Stimulated activated CD8-positive, alpha-beta memory T cell treated with anti-CD3 and anti-CD28 coated beads, Interleukin-2, amount 100 ng/mL, for 48 hours (primary cell): ENCODE results near the gene KDR.

ENCODE experiments used
- DNase-seq, 2 donors: peaks; one replicate each; pipeline ENCODE4 v3.0.0-alpha.2; 2020; ENCODE audit warnings: low read depth in 2 of 2

KDR gene

DNA sequence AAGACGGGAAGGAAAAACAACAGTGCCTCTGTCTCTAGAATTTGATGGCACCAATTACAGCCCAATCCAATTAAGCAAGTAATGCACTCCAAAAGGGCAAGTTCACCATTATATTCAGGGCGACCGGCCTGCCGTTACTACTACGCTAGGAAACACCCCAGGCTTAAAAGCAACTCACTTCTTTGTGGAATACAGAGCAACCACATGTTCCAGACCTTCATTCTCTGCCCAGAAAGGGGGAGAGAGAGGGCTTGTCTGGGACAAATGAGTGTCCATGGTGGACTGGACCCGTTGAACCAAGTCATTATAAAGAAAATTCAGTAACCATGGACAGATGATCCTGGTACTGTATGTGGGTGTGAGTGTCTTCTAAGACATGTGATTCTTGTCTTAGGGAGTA is 1.6 kb downstream of the KDR start:
- no peak for DNase-seq

DNA sequence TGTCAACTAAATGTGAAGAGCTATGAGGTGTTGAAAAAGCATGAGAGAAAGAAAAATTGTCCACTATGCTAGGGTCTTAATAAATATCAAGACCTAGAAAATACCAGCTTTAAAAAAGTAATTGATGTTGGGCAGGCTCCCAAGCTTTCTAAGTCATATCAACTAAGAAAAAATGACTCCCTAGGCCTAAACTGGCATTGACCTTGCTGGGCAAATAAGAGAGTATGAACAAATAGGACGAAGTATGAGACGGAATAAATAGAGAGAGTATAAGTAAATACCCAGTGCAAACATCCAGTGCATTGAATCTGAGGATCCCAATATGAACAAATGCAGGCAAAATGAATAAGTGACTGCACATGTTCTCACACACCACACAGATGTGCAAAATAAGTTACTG is 3.2 kb downstream of the KDR start:
- no peak for DNase-seq

DNA sequence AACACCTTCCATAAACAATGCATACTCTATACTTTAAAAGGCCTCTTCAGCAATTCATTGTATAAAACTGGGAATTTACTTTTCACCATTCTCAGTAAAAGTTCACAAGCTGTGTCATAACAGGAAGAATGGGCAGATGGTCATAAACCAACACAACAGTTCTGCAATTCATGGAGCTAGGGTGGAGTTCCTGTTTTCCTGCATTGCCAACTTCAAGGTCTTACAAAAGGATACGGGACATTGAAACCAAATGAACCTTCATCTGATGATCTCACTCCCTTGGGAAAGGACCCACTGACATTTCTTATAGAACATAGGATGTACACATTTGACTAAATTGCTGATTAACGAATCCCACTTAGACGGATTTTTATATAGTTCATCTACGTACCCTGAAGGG is 4.1 kb downstream of the KDR start:
- no peak for DNase-seq

DNA sequence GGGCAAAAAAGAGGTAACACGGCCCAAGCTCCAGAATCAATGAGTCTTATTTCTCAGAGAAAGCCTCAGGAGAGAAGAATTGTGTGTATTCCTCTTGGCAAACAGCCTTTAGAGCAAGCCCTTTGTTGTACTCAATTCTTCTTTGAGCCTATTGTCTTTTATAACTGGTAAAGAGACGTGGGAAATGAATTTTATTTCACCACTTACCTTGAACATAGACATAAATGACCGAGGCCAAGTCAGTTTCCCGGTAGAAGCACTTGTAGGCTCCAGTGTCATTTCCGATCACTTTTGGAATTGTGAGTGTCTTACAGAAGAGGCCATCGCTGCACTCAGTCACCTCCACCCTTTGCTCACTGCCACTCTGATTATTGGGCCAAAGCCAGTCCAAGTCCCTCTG is 7.0 kb downstream of the KDR start:
- DNase-seq: no peak

DNA sequence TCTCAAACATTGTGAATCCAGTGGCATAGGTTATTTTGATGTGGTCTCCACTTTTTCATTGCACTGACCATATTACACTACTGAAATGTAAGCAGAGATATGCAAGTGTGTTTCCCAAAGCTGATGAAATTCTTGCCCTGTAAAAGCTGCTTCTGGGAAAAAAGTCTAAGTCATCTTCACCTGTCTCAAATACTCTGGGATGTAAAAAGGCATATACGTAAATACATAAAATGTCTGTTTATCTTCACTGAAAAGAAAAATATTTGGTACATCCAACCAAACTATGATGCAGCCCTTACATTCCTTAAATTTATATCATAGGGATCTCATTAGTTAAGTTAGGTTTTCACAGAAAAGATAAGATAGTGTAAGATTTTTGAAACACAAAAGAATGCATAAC is 7.9 kb downstream of the KDR start:
- DNase-seq: no peak

DNA sequence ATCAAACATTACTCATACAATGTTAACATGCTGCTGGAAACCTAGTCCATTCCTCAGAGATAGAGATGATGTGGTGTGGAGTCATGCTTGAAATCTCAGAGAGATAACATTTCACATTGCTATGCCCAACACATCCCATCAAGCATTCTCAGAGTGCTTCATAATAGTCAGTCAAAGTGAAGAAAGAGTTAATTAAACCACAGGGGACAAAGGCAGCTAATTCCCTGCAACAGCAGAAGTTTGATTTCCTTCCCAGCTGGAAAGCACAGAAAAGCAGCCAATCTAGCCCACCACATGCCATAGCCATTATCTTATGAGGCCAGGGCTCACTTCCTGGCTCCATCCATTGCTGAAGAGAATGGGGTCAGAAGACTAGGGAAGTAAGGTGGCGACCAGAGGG is 8.9 kb downstream of the KDR start:
- no peak for DNase-seq

DNA sequence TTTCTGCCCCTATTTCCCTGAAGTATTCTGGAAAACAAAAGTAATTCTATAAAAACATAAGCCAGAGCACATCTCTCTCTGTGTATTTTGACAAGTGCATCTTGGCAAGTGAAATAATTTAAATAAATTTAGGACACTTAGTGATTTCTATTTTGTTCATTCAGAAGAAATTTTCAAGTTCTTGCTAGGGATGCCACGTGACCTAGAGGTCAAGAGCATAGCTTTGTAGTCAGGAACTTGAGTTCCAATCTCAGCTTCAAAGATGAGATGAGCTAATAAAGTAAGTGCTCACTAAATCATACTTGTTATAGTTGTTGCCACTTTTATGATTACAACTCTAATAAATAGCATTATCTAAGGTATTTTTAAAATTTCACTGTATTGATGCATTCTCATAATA is 13.8 kb downstream of the KDR start:
- DNase-seq: no peak

DNA sequence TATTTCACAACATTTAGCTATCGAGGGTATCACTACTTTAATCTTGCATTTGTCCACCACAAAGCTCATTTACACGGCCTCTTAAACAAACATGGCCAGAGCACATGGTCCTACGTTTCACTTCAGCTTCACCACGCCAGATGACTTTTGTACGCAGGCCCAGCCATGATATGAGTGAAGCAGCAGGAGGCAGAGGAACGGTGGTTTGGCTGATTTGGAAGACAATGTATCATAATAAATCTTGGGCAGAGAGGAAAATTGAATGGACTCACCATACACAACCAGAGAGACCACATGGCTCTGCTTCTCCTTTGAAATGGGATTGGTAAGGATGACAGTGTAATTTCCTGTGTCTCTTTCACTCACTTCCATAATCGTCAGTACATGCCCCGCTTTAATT is 15.3 kb downstream of the KDR start:
- no peak for DNase-seq

DNA sequence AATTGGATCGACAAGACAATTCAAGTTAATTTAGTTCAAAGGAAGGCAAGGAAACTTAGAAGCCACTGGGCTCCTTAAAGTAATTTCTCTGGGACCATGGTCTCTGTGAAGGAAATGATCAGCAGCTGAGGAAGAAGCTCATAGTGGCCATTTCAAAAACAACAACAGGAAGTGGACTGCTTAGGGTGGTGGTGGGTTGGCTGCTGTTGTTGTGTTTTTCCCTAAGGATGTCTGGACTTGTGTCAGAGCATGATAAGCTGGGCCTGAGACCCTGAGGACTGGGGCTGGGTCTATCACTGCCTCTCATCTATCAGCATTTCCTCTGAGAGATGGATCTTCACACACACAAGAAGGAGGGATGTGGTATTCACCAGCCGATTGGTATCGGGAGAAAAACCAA is 18.3 kb downstream of the KDR start:
- no peak for DNase-seq

DNA sequence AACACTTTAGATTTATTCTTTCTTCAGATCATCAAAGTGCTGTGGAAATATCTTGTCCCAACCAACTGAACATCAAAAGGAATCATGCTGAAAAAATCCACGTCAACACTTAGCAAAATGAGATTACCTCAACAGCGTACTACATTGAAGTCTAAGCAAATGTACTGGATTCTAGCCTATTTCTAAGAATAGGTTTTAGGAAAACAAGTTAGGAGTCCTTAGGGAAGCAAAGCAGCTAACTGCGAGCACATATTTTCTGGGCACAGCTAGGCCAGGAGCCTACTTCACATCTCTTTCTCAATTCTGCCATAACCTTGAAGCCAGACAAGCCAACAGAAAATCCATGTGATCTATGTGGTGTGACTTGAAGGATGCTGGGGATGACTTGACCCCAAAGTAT is 22.2 kb downstream of the KDR start:
- DNase-seq: no peak

DNA sequence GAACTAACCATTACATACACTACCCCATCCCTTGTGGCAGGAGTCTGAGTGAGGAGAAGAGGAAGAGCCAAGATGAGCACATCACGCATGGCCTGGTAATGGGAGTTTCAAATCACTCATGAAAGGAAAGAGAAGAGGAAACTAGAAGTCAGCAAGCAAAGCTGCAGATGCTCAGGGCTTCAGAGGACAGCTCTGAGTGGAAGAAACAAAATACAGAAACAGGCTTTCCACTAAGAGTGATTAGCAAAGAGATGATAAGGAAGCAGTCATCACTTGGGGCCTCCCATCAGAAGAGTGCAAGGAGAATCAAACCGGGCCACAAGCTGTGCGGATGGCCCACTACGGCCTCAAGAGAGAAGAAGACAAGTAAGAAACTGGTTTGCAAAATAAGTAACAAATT is 25.6 kb downstream of the KDR start:
- no peak for DNase-seq

DNA sequence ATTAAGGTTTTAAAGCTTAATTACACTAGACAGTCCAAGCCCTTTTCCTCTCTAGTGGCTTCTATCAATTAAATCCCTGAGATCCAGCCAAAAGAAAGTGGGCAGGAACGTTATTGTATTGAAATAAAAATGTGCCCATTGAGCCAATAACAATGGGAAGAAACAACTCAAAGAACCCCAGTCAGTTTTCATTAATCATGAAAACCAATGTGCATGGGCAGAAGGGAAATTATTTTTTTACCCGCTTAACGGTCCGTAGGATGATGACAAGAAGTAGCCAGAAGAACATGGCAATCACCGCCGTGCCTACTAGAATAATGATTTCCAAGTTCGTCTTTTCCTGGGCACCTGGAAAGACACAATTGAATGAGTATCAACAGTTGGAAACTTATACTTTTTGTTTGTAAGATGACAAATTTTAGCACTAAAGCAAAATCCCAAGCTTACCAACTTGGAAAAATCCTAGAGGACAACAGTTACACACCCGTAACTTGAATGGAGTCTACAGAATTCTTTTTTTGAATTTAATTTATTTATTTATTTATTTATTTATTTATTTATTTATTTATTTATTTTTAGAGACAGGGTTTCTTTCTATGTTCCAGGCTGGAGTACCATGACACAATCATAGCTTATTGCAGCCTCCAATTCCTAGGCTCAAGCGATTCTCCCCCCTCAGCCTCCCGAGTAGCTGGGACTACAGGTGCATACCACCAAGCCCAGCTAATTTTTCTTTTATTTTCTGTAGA is 26.8 kb downstream of the KDR start:
- no peak for DNase-seq

DNA sequence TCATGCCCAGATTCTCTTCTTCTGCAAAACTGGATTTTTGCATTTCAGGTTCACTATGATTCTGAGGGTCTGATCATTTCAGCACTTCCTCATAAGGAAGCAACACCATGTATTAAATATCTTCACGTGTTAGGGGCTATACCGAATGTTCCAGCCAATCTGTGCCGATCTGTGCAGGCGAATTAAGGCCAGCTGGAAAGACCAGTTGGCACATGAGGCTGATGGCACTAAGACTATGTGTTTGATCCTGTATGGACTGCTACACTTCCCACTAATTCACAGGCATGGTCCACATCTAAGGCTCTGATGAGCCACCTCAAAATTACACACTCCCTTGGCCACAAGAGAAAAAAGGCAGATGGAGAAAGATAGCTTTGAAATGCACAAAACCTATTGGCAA is 28.8 kb downstream of the KDR start:
- no peak for DNase-seq

DNA sequence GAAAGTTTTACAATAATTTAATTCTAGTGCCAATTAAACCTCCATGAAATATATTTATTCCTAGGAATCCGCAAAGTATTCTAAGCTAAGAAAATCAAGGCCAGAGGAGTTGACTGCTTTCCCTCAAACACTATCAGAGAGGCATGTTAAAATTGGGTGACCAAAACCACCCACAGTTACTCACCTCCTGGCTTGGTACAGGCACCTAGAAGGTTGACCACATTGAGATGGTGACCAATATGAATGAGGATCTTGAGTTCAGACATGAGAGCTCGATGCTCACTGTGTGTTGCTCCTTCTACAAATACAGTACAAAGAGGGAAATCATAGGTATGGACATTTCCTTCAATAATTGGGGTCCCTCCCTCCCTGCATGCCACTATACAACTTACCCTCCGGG is 29.4 kb downstream of the KDR start:
- DNase-seq: no peak

DNA sequence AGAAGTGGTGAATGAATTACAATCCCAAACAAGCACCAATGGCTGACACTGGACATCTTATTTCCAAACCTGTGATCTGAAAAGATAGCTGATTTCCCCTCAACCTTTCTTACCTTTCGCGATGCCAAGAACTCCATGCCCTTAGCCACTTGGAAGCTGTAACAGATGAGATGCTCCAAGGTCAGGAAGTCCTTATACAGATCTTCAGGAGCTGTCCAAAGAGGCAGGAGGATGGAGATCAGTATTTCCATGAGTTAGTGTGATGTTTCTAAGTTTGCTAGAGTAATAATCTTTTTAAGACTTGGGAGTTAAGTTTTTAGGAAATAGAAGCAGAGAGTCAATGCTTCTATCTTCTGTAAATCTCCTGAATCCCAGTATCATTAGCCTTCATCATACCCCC is 32.9 kb downstream of the KDR start:
- no peak for DNase-seq

DNA sequence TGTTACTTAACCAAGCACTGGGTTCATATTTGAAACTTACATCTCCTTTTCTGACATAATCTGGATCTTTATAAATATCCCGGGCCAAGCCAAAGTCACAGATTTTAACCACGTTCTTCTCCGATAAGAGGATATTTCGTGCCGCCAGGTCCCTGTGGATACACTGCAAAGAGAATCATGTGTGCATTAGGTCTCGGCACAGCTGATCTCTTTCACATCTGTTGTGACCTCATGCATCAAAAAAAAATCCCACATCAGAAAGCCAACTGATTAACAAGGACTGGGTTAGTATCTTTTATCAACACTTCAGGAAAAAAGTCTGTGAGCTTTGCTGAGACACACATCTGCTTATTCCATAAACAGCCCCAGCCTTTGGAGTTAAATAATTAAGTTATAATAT is 35.5 kb downstream of the KDR start:
- DNase-seq: no peak

DNA sequence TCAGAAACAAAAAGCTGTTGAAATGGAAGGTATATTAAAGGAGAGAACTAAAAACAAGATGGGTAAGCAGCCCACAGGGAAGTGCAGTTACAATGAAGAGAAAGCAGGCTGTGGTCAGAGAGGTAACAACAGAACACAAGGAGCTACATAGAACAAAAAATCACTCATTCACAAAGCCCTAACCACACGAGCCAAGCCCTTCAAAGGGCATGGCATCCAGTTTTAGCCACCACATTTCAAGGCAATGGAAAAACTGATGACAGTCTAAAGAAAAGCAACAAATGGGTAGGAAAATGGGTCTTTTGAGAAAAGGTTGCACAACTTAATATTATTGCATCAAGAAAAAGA is 37.5 kb downstream of the KDR start:
- no peak for DNase-seq

DNA sequence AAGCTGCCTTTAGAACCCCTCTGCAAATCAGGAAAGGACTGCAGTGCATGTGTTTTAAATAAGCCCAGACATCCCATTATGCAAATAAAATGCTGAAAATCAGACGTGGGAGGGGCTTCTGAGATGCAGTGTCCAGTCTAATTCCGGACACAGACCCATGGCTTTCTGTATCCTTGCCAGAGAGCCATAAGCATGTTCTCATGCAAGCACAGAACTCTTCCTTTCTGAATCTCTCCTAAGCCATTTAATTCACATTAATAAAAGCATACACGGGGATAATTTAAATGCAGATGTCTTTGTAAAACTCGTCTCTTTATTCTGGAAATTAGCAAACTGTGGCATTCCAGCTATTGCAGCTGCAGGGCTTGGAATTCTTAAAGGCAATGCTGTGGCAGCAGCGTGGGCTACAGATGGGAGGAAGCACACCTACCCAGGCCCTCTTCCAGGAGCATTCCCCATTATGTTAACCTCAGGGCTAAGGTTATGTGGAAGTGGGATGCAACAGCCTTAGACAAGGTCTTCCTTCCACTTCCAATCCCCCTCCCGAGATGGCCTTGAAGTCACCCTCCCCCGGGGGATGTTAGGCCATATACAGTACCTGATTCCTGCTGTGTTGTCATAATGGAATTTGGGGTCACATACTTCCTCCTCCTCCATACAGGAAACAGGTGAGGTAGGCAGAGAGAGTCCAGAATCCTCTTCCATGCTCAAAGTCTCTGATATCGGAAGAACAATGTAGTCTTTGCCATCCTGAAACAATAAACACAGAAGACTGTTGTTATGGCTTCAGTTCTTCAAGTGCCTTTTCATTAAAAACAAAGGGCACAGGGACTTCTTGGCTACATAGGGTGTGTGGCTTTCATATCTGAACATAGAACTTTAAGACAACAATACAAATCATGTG is 38.1 kb downstream of the KDR start:
- no peak for DNase-seq

DNA sequence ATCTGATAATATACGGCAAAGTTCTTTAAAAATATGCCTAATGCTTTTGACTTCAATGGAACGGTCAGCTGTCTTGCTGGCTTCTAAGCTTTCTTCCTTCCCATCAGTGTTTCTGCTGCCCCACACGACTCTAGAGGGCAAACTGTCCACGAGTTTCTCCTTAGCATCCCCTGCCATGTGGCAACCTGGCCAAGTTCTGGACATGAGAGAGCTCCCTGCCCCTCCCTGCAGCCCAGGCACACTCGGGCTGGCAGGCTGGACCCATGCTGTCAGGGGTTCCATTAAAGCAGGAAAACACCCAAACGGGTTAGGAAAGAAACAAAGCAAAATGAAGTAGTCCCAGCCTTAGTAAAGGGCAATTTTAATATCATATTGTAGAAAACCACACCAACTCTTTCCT is 38.8 kb downstream of the KDR start:
- DNase-seq: no peak

DNA sequence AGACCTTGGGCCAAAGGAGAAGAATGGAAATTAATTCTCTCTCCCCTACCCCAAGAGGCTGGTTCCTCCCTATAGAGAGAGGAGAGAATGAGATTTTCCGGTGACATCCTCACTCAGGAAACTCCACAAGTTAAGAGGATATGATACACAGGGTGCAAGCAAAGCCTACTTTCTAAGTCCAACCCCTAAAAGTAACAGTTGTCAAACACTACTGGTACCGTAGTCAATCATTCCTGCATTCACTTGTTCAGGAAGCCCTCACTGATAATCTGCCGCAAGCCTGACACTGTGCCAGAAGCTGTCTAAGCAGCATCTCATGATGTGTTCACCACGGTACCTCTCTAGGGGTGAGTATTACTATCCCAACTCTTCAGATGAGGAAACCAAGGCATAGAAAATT is 41.7 kb downstream of the KDR start:
- no peak for DNase-seq

DNA sequence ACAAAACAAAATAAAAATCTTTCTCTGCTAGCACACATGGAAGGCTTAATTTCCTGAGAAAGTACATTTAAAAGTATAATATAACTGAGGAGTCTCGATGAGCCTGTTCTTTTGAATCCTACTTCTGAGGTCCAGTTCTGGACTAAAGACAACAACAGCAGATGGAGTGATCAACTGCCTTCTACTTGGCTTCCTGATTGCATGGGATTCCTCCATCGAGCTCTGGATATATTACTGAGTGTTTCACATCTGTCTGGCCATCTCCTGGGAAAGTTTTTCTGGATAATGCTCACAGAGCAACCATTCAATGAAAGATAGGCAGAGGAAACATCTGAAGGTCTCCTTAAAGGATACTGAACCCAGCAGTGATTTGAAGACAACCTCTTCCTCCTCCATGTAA is 42.6 kb downstream of the KDR start:
- no peak for DNase-seq

DNA sequence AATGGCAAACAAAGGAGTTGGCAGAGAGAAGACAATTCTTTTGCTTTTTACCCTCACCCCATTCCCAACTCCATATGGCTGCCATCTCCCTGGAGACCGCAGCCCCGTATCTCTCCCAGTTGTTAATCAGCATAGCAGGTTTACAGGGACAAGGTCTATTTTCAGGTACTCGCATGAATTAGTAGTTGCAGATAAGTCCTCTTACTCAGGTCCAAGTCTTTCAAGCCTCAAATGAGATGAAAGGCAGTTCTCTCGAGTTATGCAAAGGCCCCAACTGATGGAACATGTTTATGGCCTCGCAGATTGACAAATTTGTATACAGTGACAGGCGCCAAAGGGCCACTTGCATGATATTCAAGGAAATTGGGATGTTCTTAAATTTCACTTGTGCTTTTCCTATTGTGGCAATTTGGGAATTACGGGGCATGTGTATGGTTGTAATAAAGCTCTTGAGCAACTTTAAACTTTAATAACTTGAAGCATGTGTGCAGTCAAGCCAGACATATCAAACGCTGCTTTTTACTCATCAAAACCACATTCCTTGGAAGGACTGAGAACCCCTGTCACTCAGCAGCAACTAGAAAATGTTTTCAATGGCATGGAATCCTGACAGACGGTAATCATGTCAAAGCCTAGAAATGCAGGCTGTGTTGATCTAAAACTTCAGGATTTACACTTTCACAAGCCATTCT is 45.1 kb downstream of the KDR start:
- no peak for DNase-seq
